Measurements from ENCODE around the gene LLGL2.

The LLGL2 gene

GRCh38 chr17:75482098-75482942, 43.2 kb upstream of the LLGL2 start:
- no peak overlapping the region for H3K9ac ChIP-seq (ENCODE audit: low read length in 2 of 2)
- H3K27ac ChIP-seq (ENCODE audit: low read length), result no peak overlapping the region
- H3K36me3 ChIP-seq (ENCODE audit: control insufficient read depth in 2 of 2, insufficient read depth in 2 of 2, low read length in 2 of 2), result no peaks in the 10 kb centered on the region
- H3K4me3 ChIP-seq (ENCODE audit: low read length in 2 of 2), result no peak overlapping the region
- H3K27me3 ChIP-seq (ENCODE audit: control insufficient read depth in 1 of 2, insufficient read depth in 2 of 2, low read length in 2 of 2), result no peaks in the 10 kb centered on the region
- H3K4me1 ChIP-seq (ENCODE audit: control insufficient read depth, insufficient read depth, low read length), result peaks cover 16% of the 10 kb centered on the region
- no peaks in the 10 kb centered on the region for H3K9me3 ChIP-seq (ENCODE audit: control insufficient read depth in 2 of 2, low read length in 2 of 2)

- H3K27ac ChIP-seq (ENCODE audit: low read length), result no peak overlapping the region
- no peak overlapping the region for H3K4me3 ChIP-seq (ENCODE audit: low read length in 2 of 2)
- H3K27me3 ChIP-seq (ENCODE audit: control insufficient read depth in 1 of 2, insufficient read depth in 2 of 2, low read length in 2 of 2), result no peaks in the 10 kb centered on the region
- peaks cover 24% of the 10 kb centered on the region for H3K4me1 ChIP-seq (ENCODE audit: control insufficient read depth, insufficient read depth, low read length)
- H3K36me3 ChIP-seq (ENCODE audit: control insufficient read depth in 2 of 2, insufficient read depth in 2 of 2, low read length in 2 of 2), result peaks cover 0 to 8% of the 10 kb centered on the region in 2 donors
- no peak overlapping the region for H3K9ac ChIP-seq (ENCODE audit: low read length in 2 of 2)
- no peaks in the 10 kb centered on the region for H3K9me3 ChIP-seq (ENCODE audit: control insufficient read depth in 2 of 2, low read length in 2 of 2)
These were observed 39.8 kb upstream of the LLGL2 start for GRCh38 chr17:75485688-75486087.

GRCh38 chr17:75486151-75486550, 39.3 kb upstream of the LLGL2 start:
- Histone ChIP-seq H3K9ac (ENCODE audit: low read length in 2 of 2) (no peak overlapping the region), H3K27me3 (ENCODE audit: control insufficient read depth in 1 of 2, insufficient read depth in 2 of 2, low read length in 2 of 2) (no peaks in the 10 kb centered on the region), H3K36me3 (ENCODE audit: control insufficient read depth in 2 of 2, insufficient read depth in 2 of 2, low read length in 2 of 2) (peaks cover 0 to 10% of the 10 kb centered on the region in 2 donors), H3K4me3 (ENCODE audit: low read length in 2 of 2) (no peak overlapping the region), H3K27ac (ENCODE audit: low read length) (no peak overlapping the region), H3K9me3 (ENCODE audit: control insufficient read depth in 2 of 2, low read length in 2 of 2) (no peaks in the 10 kb centered on the region), H3K4me1 (ENCODE audit: control insufficient read depth, insufficient read depth, low read length) (peaks cover 19% of the 10 kb centered on the region)

GRCh38 chr17:75486951-75487350, 38.5 kb upstream of the LLGL2 start:
- Histone ChIP-seq H3K36me3 (ENCODE audit: control insufficient read depth in 2 of 2, insufficient read depth in 2 of 2, low read length in 2 of 2) (peaks cover 0 to 16% of the 10 kb centered on the region in 2 donors), H3K9me3 (ENCODE audit: control insufficient read depth in 2 of 2, low read length in 2 of 2) (no peaks in the 10 kb centered on the region), H3K9ac (ENCODE audit: low read length in 2 of 2) (peak overlapping the region in 1 of 2 donors; percentile 29), H3K4me1 (ENCODE audit: control insufficient read depth, insufficient read depth, low read length) (peaks cover 17% of the 10 kb centered on the region), H3K27me3 (ENCODE audit: control insufficient read depth in 1 of 2, insufficient read depth in 2 of 2, low read length in 2 of 2) (no peaks in the 10 kb centered on the region), H3K27ac (ENCODE audit: low read length) (peak overlapping the region; percentile 18), H3K4me3 (ENCODE audit: low read length in 2 of 2) (no peak overlapping the region)

GRCh38 chr17:75487351-75488070, 38.0 kb upstream of the LLGL2 start:
- Histone ChIP-seq H3K4me3 (ENCODE audit: low read length in 2 of 2) (no peak overlapping the region), H3K36me3 (ENCODE audit: control insufficient read depth in 2 of 2, insufficient read depth in 2 of 2, low read length in 2 of 2) (peaks cover 0 to 19% of the 10 kb centered on the region in 2 donors), H3K9me3 (ENCODE audit: control insufficient read depth in 2 of 2, low read length in 2 of 2) (no peaks in the 10 kb centered on the region), H3K9ac (ENCODE audit: low read length in 2 of 2) (peak overlapping the region in 1 of 2 donors; percentile 29), H3K27ac (ENCODE audit: low read length) (no peak overlapping the region), H3K4me1 (ENCODE audit: control insufficient read depth, insufficient read depth, low read length) (peaks cover 17% of the 10 kb centered on the region), H3K27me3 (ENCODE audit: control insufficient read depth in 1 of 2, insufficient read depth in 2 of 2, low read length in 2 of 2) (no peaks in the 10 kb centered on the region)

GRCh38 chr17:75488693-75489510, 36.6 kb upstream of the LLGL2 start:
- Histone ChIP-seq H3K4me3 (ENCODE audit: low read length in 2 of 2) (no peak overlapping the region), H3K4me1 (ENCODE audit: control insufficient read depth, insufficient read depth, low read length) (peaks cover 17% of the 10 kb centered on the region), H3K36me3 (ENCODE audit: control insufficient read depth in 2 of 2, insufficient read depth in 2 of 2, low read length in 2 of 2) (peaks cover 8 to 32% of the 10 kb centered on the region in 2 donors), H3K9me3 (ENCODE audit: control insufficient read depth in 2 of 2, low read length in 2 of 2) (no peaks in the 10 kb centered on the region), H3K27me3 (ENCODE audit: control insufficient read depth in 1 of 2, insufficient read depth in 2 of 2, low read length in 2 of 2) (no peaks in the 10 kb centered on the region), H3K27ac (ENCODE audit: low read length) (no peak overlapping the region), H3K9ac (ENCODE audit: low read length in 2 of 2) (no peak overlapping the region)

- H3K27ac ChIP-seq (ENCODE audit: low read length), result no peak overlapping the region
- H3K27me3 ChIP-seq (ENCODE audit: control insufficient read depth in 1 of 2, insufficient read depth in 2 of 2, low read length in 2 of 2), result no peaks in the 10 kb centered on the region
- H3K36me3 ChIP-seq (ENCODE audit: control insufficient read depth in 2 of 2, insufficient read depth in 2 of 2, low read length in 2 of 2), result peaks cover 9 to 37% of the 10 kb centered on the region in 2 donors
- H3K4me3 ChIP-seq (ENCODE audit: low read length in 2 of 2), result no peak overlapping the region
- no peaks in the 10 kb centered on the region for H3K9me3 ChIP-seq (ENCODE audit: control insufficient read depth in 2 of 2, low read length in 2 of 2)
- no peak overlapping the region for H3K9ac ChIP-seq (ENCODE audit: low read length in 2 of 2)
- H3K4me1 ChIP-seq (ENCODE audit: control insufficient read depth, insufficient read depth, low read length), result peaks cover 17% of the 10 kb centered on the region
These were observed 36.0 kb upstream of the LLGL2 start for GRCh38 chr17:75489511-75489955.

- peaks cover 17% of the 10 kb centered on the region for H3K4me1 ChIP-seq (ENCODE audit: control insufficient read depth, insufficient read depth, low read length)
- no peaks in the 10 kb centered on the region for H3K27me3 ChIP-seq (ENCODE audit: control insufficient read depth in 1 of 2, insufficient read depth in 2 of 2, low read length in 2 of 2)
- no peak overlapping the region for H3K27ac ChIP-seq (ENCODE audit: low read length)
- no peaks in the 10 kb centered on the region for H3K9me3 ChIP-seq (ENCODE audit: control insufficient read depth in 2 of 2, low read length in 2 of 2)
- no peak overlapping the region for H3K9ac ChIP-seq (ENCODE audit: low read length in 2 of 2)
- peaks cover 16 to 42% of the 10 kb centered on the region in 2 donors for H3K36me3 ChIP-seq (ENCODE audit: control insufficient read depth in 2 of 2, insufficient read depth in 2 of 2, low read length in 2 of 2)
- H3K4me3 ChIP-seq (ENCODE audit: low read length in 2 of 2), result no peak overlapping the region
These were observed 35.2 kb upstream of the LLGL2 start for GRCh38 chr17:75490173-75490743.

- no peak overlapping the region for H3K4me3 ChIP-seq (ENCODE audit: low read length in 2 of 2)
- no peak overlapping the region for H3K27ac ChIP-seq (ENCODE audit: low read length)
- H3K9me3 ChIP-seq (ENCODE audit: control insufficient read depth in 2 of 2, low read length in 2 of 2), result no peaks in the 10 kb centered on the region
- H3K27me3 ChIP-seq (ENCODE audit: control insufficient read depth in 1 of 2, insufficient read depth in 2 of 2, low read length in 2 of 2), result no peaks in the 10 kb centered on the region
- peaks cover 14% of the 10 kb centered on the region for H3K4me1 ChIP-seq (ENCODE audit: control insufficient read depth, insufficient read depth, low read length)
- H3K36me3 ChIP-seq (ENCODE audit: control insufficient read depth in 2 of 2, insufficient read depth in 2 of 2, low read length in 2 of 2), result peaks cover 23 to 45% of the 10 kb centered on the region in 2 donors
- H3K9ac ChIP-seq (ENCODE audit: low read length in 2 of 2), result no peak overlapping the region
These were observed 34.4 kb upstream of the LLGL2 start for GRCh38 chr17:75490953-75491649.

- no peaks in the 10 kb centered on the region for H3K27me3 ChIP-seq (ENCODE audit: control insufficient read depth in 1 of 2, insufficient read depth in 2 of 2, low read length in 2 of 2)
- H3K36me3 ChIP-seq (ENCODE audit: control insufficient read depth in 2 of 2, insufficient read depth in 2 of 2, low read length in 2 of 2), result peaks cover 23 to 50% of the 10 kb centered on the region in 2 donors
- peaks cover 13% of the 10 kb centered on the region for H3K4me1 ChIP-seq (ENCODE audit: control insufficient read depth, insufficient read depth, low read length)
- H3K27ac ChIP-seq (ENCODE audit: low read length), result no peak overlapping the region
- no peak overlapping the region for H3K9ac ChIP-seq (ENCODE audit: low read length in 2 of 2)
- H3K4me3 ChIP-seq (ENCODE audit: low read length in 2 of 2), result no peak overlapping the region
- H3K9me3 ChIP-seq (ENCODE audit: control insufficient read depth in 2 of 2, low read length in 2 of 2), result no peaks in the 10 kb centered on the region
These were observed 33.8 kb upstream of the LLGL2 start for GRCh38 chr17:75491680-75492079.

Measured in stomach smooth muscle (tissue), 2 donors.